GM18909 (cell line): ENCODE results near the gene ZC2HC1B.
"Not testable (repeated sequence)": the region's sequence is repeated elsewhere in the genome, so short reads cannot be mapped to it uniquely, and the experiment has no call there.

Experiments used
- ATAC-seq: cut with Tn5 transposase; IDR thresholded peaks from one replicate; pipeline ENCODE4 v1.9.1; 2021; ENCODE audit warnings: mild to moderate bottlenecking; ENCODE audit not compliant: unreplicated experiment, poor library complexity

ZC2HC1B gene, protein sequence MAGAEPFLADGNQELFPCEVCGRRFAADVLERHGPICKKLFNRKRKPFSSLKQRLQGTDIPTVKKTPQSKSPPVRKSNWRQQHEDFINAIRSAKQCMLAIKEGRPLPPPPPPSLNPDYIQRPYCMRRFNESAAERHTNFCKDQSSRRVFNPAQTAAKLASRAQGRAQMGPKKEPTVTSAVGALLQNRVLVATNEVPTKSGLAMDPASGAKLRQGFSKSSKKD

DNA sequence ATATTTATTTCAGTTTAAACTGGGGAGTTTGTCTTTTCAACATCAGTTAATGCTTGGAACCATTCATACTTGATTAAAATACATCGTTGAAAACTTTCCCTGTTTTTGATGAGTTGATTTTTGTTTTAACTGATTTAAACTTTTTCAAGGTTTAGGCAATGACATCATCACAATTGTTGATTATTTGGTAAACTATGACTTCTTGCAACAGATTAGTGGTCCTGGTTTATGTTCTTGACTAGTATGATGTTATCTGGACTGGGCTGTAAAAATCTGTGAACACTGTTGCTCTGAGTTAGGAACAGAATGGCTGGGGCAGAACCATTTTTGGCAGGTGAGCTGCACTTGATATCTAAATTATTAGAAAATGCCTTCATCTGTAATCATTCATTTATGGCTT lies at the start of gene ZC2HC1B:
ZC2HC1B (plus strand) TSS at position 241 of the 400 bp plus-strand sequence; CDS start at position 307, 66 bp downstream.
- ATAC-seq: no peak

DNA sequence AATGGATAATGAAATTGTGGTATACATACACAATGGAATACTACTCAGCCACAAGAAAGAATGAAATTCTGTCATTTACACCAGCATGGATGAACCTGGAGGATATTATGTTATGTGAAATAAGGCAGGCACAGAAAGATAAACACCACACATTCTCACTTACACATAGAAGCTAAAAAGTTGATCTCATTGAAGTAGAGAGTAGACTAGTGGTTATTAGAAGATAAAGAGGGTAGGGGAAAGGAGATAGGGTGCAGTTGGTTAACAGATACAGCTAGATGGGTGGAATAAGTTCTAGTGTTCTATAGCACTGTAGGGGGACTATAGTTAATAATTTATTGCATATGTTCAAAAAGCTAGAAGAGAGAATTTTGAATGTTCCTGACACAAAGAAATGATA lies 46.7 kb upstream of the ZC2HC1B start:
- no peak for ATAC-seq

DNA sequence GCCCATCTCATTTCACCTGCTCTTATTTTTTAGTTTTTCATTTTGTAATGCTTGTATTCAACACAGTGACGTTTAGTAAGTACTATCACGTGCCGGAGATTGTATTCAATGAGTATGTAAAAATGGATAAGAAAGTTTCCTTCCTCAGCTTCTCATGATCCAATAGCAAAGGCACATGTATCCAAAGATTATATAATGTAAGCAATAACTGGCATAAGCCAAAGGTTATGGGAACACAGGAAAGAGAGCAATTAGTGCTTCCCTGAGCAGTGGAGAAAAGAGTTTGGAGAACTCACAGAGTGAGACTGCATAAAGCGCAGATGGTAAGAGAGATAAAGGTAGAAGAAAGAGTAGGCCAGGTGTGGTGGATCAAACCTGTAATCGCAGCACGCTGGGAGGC lies 42.9 kb upstream of the ZC2HC1B start:
- ATAC-seq: no peak

DNA sequence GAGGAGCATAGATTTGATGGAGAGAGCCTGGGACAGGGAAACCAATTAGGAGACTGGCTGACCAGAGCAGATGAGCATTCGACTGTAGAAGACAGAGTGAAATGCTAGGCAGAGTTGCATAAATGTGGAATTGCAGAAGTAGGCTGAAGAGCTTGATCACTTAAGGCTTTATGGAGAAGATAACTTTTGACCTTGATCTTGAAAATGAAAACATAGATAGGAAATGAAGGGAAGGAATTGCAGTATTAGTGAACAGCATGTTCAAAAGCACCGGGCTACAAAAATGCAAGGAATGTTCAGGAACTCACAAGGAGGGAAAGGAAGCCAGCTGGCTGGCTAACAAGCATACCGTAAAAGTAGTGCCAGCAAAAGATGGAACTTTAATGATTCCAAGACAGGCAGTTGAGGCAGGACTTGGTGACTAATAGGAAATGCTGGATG lies 41.7 kb upstream of the ZC2HC1B start:
- no peak for ATAC-seq

DNA sequence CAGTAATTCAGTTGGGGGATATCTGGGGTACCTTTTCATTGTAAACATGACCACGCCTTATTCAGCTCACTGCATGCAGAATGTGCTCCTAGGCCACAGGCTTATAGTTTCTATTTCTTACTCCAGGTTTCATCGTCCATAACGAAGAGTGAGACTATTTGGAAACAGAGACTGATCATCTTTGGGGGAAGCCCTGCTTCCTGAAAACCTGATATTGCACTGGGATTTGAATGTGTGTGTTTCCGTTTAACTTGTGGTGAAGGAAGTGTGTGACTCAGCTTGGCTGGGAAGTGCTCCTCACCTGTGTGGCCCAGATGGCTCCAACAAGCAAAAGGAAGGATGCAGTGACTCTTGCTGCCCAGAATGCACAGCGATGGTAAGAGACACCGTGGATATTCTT lies 40.7 kb upstream of the ZC2HC1B start:
- ATAC-seq: no peak

DNA sequence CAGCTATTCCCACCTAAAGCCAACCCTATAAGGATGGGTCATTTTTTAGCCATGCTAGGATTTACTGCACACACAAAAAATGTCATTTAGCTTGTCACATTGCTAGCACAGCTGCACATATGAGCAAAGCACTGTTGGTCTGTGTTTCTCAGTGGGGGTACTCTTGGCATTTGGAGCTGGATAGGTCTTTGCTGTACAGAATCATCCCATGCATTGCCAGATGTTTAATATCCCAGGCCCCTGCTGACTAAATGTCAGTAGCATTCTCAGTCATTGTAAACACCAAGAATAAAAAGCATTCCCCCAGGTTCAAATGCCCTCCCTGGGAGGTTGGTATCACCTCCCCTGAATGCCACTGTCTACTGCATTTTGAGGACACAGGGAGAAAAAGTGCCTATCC lies 35.7 kb upstream of the ZC2HC1B start:
- no peak for ATAC-seq

DNA sequence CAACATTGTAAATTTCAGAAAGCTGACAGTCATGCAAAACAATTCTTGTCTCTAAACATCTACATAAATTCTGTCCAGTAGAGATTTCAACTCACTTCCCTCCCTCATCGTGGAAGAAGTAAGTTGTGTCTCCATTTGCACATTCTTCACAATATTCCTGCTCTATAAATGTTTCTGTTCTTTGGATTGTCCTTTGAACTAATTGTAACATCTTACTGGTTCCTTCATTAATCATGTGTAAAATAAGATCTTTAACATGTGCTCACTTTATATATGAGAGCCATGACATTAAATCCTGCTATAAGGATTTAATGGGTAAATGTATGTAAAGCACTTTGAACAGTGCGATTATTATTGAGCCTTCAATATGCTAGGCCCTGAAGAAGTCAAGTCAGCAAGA lies 28.1 kb upstream of the ZC2HC1B start:
- ATAC-seq: no peak

DNA sequence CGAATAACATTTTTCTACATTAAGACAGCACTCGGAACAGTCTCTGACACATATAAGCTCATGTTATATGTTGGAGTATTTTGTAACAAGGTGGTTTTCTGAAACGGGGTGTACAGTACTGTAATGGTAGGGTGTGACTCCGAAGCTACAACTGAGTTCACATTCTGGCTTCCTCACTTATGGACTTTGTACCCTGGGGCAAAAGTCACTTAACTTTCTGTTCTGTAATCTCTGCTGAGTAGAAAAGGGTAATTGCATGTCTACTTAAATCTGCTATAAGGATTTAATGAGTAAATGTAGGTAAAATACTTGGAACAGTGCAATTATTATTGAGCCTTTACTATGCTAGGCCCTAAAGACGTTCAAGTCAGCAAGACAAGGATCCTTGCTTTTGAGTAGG lies 25.9 kb upstream of the ZC2HC1B start:
- ATAC-seq: no peak

DNA sequence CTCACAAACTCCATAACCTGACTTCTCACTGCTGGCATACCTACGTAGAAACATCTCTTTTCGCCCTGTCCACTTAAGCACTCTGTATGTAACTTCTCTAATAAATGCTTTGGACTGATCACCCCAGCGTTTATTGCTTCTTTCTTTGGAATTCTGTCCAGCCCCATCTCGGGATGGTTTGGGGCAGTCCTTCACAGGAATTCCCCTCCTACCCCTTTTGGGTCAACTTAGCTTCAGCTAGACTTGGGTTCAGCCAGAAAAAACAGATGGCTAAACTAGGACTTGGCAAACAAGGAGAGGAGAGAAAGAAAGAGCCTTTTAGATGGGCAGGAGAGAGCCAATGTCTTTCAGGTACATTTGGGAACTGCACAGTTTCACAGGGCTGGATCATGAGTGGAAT lies 25.1 kb upstream of the ZC2HC1B start:
- no peak for ATAC-seq

DNA sequence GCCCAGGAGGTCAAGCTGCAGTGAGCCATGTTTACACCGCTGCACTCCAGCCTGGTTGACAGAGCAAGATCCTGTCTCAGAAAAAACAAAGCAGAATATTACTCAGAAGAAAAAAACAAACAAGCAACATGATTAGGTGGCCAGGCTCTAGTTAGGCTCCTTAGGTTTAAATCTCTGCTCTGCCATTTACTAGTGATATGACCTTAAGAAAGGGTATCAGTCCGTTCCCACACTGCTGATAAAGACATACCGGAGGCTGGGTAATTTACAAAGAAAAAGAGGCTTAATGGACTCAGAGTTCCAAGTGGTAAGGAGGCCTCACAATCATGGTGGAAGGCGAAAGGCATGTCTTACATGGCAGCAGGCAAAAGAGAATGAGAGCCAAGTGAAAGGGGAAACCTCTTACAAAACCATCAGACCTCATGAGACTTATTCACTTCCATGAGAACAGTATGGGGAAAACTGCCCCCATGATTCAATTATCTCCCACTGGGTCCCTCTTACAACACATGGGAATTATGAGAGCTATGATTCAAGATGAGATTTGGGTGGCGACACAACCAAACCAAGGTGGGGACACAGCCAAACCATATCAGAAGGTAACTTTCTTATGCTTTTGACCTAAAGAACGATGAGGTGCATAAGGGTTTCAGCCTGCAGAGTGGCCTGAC lies 23.5 kb upstream of the ZC2HC1B start:
- no peak for ATAC-seq

DNA sequence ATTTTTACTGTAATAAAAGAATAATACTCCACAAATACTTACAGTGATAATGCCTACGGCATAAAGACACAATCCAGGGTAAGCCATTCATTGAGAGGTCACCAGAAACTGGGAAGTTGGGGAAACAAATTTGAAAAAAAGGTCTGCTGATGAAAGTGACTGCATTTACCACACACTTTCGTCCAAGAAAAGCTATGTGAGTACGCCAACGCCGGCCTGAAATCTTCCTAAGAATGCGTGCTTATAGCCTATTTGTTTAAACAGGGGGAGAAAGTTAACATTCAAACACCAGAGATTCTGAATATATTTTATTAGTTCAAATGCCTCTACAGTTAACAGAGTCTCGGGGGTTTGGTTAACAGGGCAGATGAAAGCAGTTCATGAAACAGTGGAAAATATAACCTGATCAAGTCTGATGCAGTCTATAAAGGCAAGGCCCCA lies 21.8 kb upstream of the ZC2HC1B start:
- ATAC-seq: peak; percentile 30

DNA sequence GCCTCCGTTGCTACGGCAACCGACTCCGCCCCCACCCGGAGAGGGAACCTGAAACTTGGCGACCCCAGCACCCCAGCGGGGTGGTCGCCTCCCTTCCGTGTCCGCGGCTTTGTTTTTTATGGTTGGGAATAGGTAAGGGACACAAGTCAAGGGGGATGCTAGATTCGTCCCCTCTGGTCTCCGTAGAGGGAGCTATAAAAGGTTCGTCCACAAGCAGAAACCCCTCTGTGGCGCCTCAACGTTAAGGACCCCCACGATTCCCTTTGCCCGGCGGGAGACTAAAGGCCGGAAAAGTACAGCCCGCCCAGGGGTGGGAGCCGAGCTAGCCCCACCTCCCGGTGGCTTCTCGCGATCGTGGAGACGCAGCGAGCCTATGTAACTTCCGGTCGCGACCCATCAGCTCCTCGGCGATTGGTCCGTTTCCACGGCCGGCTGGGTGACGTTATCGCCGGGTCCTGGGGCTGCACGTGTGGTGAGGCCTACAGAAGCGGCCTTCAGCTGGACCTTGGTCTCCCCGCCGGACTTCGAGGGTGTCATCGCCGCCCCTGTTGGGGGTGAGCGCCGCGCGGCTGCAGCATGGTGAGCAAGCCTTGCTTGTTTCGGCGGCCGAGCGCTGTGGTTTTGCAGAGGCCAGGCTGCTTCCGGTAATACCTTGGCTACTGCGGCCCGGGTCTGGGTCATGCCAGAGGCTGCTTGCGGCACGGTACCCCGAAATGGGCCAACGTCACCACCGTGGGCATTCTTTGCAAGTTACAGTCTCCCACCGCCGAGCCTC lies 21.2 kb upstream of the ZC2HC1B start, which contains the start of gene LTV1:
LTV1 (plus strand) TSS at position 437 of the 775 bp plus-strand sequence; CDS start at position 577, 140 bp downstream.
- peak; percentile 100 for ATAC-seq

DNA sequence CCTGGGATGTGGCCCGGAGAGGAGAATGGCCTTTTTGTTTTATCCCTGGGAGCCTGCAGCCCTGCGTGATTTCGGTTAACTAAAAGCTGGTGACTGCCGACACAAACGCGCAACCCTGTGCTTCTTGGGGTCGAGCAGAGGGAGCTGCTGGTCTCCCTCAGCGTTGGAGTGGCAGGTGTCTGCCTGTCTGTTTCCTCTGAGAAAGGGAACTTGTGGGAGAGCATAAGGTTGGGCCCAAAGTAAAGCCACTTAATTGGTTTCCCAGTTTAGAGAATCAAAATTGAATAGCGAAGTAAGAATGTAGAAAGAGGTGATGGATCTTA lies 20.6 kb upstream of the ZC2HC1B start:
- peak; percentile 9 for ATAC-seq

DNA sequence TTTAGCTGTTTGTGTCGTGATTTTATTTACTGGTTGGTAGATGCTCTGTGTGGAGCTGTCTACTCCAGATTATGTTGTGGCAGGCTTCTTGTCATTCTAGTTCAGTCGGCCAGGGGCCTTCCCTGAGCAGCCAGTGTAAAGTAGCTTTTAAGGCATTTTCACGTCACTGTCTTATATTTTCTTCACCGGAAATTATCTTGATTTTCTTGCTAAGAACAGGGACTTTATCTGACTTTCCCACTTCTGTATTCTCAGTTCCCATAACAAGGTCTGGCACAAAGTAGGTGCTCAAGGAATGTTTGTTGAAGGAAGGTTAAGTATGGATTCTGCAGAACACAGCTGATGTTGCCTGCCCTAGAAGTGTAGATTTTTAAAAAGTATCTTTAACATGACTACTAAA lies 20.3 kb upstream of the ZC2HC1B start:
- no peak for ATAC-seq

DNA sequence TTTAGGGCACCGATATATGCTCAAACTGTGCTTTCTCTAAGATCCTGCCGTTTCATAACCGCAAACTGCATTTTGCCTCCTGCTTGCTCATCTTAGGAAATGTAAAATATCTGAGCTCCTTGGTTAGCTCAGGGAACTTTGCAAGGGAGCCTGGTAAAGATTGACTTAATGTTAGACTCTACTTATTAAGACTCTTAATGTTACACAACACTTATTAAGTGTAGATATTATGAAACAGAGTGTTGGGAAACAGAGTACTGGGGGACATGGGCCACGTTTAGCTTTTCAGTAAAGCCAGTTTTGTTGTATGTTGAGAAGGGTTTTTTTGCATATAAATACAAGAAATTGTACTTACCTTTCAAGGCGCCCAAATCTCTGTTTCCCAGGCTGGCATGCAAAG lies 19.2 kb upstream of the ZC2HC1B start:
- ATAC-seq: no peak

DNA sequence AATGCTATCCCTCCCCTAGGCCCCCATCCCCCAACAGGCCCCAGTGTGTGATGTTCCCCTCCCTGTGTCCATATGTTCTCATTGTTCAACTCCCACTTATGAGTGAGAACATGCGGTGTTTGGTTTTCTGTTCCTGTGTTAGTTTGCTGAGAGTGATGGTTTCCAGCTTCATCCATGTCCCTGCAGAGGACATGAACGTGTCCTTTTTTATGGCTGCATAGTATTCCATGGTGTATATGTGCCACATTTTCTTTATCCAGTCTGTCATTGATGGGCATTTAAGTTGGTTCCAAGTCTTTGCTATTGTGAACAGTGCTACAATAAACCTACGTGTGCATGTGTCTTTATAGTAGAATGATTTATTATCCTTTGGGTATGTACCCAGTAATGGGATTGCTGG lies 12.6 kb upstream of the ZC2HC1B start:
- not testable (repeated sequence) for ATAC-seq

DNA sequence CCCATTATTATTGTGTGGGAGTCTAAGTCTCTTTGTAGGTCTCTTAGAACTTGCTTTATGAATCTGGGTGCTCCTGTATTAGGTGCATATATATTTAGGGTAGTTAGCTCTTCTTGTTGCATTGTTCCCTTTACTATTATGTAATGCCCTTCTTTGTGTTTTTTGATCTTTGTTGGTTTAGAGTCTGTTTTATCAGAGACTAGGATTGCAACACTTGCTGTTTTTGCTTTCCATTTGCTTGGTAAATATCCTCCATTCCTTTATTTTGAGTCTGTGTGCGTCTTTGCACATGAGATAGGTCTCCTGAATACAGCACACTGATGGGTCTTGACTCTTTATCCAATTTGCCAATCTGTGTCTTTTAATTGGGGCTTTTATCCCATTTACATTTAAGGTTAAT lies 9.2 kb upstream of the ZC2HC1B start:
- not testable (repeated sequence) for ATAC-seq

DNA sequence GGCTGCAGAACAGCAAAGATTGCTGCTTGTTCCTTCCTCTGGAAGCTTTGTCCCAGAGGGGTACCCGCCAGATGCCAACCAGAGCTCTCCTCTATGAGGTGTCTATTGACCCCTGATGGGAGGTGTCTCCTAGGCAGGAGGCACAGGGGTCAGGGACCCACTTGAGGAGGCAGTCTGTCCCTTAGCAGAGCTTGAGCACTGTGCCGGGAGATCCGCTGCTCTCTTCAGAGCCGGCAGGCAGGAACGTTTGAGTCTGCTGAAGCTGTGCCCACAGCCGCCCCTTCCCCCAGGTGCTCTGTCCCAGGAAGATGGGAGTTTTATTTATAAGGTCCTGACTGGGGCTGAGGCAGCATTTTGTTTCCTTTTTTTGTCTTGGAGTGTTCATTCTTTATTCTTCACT lies 7.5 kb upstream of the ZC2HC1B start:
- ATAC-seq: not testable (repeated sequence)

DNA sequence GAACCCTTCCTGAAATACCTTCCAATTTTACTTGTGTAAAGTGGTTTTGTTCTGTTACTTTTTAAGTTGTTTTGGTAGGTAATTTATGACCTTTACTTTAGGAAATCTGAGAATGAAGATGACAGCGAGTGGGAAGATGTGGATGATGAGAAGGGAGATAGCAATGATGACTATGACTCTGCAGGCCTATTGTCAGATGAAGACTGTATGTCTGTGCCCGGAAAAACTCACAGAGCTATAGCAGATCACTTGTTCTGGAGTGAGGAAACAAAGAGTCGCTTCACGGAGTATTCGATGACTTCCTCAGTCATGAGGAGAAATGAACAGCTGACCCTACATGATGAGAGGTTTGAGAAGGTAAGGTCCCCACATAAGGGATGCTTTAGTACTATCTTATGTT lies 6.6 kb upstream of the ZC2HC1B start:
- no peak for ATAC-seq

DNA sequence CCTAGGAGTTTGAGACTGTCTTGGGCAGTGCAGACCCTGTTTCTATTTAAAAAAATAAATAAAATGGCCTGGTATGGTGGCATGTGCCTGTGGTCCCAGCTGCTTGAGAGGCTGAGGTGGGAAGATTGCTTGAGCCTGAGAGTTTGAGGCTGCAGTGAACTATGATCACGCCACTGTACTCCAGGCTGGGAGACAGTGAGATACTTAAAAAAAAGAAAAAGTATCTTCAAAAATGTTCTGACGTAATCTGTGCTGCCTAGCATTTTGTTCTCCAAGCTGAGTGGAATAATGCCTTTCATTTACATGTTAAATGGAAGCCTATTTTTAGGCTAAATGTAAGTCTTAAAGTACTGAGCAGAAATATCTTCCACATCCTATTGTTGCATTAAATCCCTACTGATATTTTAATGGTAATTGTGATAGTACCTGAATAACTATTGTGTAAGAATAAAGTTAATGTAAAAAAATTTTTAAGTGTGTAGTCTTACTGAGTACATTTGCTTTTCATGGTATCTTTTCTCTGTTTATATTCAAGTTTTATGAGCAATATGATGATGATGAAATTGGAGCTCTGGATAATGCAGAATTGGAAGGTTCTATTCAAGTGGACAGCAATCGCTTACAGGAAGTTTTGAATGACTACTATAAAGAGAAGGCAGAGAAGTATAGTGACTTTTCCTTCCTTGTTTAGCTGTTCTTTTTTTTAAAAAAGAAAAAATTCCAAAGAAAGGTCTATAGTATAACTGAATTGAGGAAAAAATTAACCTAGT lies 4.2 kb upstream of the ZC2HC1B start:
- ATAC-seq: no peak

DNA sequence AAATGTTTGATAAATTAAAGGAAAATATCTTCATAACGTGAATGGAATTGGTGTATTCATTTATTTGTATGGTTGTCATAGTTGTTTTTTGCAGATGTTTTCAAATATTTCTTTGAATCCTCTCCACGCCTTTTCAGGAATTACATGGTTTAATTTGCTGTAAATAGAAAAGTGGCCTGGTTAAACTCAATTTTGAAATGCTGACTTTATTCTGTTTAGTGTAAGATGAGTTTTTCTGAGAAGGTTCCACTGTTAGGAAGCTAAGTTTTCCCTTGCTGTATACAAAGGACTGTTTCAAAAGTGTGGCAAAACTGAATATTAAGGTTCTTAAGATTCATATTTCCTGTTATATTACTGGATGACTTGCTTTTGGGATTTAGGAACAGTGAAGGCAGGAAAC lies 503 bp upstream of the ZC2HC1B start:
- ATAC-seq: no peak
